Subcutaneous abdominal adipose tissue (tissue), 5 donors: Measurements from ENCODE around the gene GCNT4.

ENCODE experiments used
- H3K27ac ChIP-seq: one replicate; pipeline ENCODE4 v1.7.0; 2013; ENCODE audit warnings: low read depth, mild to moderate bottlenecking, inconsistent platforms, low read length, moderate library complexity
- H3K27me3 ChIP-seq, 5 donors: one replicate each; pipeline ENCODE4 v1.7.0; 2013; ENCODE audit warnings: low read length in 5 of 5, inconsistent platforms in 1 of 5; ENCODE audit not compliant: control insufficient read depth in 5 of 5, insufficient read depth in 4 of 5
- H3K36me3 ChIP-seq, 5 donors: one replicate each; pipeline ENCODE4 v1.7.0; 2013; ENCODE audit warnings: low read length in 5 of 5; ENCODE audit not compliant: control insufficient read depth in 5 of 5, insufficient read depth in 5 of 5
- H3K4me1 ChIP-seq, 5 donors: one replicate each; pipeline ENCODE4 v1.7.0; 2013; ENCODE audit warnings: low read length in 5 of 5, mild to moderate bottlenecking in 3 of 5, moderate library complexity in 1 of 5; ENCODE audit not compliant: control insufficient read depth in 5 of 5, insufficient read depth in 5 of 5
- H3K4me3 ChIP-seq, 5 donors: one replicate each; pipeline ENCODE4 v1.7.0; 2013; ENCODE audit warnings: low read length in 5 of 5, low read depth in 1 of 5
- H3K9ac ChIP-seq, 5 donors: one replicate each; pipeline ENCODE4 v1.7.0; 2013; ENCODE audit warnings: low read length in 5 of 5, mild to moderate bottlenecking in 4 of 5, moderate library complexity in 3 of 5
- H3K9me3 ChIP-seq, 5 donors: one replicate each; pipeline ENCODE4 v1.7.0; 2013; ENCODE audit warnings: low read length in 5 of 5; ENCODE audit not compliant: control insufficient read depth in 5 of 5
- donor health status: healthy.
- donor health status: healthy.
- donor health status: healthy.
- donor health status: healthy.
- donor health status: healthy.

GCNT4 gene

GRCh38 chr5:75020016-75020656 is 32.2 kb downstream of the GCNT4 start:
- H3K4me3 ChIP-seq = no peak overlapping the region
- H3K4me1 ChIP-seq = no peaks in the 10 kb centered on the region
- no peak overlapping the region for H3K27ac ChIP-seq
- H3K9me3 ChIP-seq = no peaks in the 10 kb centered on the region
- H3K27me3 ChIP-seq = no peaks in the 10 kb centered on the region
- H3K36me3 ChIP-seq = no peaks in the 10 kb centered on the region
- H3K9ac ChIP-seq = no peak overlapping the region

- no peaks in the 10 kb centered on the region for H3K36me3 ChIP-seq
- H3K27ac ChIP-seq = no peak overlapping the region
- H3K9ac ChIP-seq = no peak overlapping the region
- no peaks in the 10 kb centered on the region for H3K9me3 ChIP-seq
- no peaks in the 10 kb centered on the region for H3K4me1 ChIP-seq
- no peaks in the 10 kb centered on the region for H3K27me3 ChIP-seq
- H3K4me3 ChIP-seq = no peak overlapping the region
Observed at GRCh38 chr5:75018805-75019587, 33.4 kb downstream of the GCNT4 start.

- no peak overlapping the region for H3K27ac ChIP-seq
- no peaks in the 10 kb centered on the region for H3K9me3 ChIP-seq
- no peak overlapping the region for H3K9ac ChIP-seq
- H3K27me3 ChIP-seq = no peaks in the 10 kb centered on the region
- H3K36me3 ChIP-seq = no peaks in the 10 kb centered on the region
- H3K4me3 ChIP-seq = no peak overlapping the region
- H3K4me1 ChIP-seq = no peaks in the 10 kb centered on the region
Observed at GRCh38 chr5:75017971-75018370, 34.4 kb downstream of the GCNT4 start.

- no peaks in the 10 kb centered on the region for H3K9me3 ChIP-seq
- no peaks in the 10 kb centered on the region for H3K4me1 ChIP-seq
- H3K9ac ChIP-seq = no peak overlapping the region
- H3K27ac ChIP-seq = no peak overlapping the region
- no peaks in the 10 kb centered on the region for H3K36me3 ChIP-seq
- H3K4me3 ChIP-seq = no peak overlapping the region
- no peaks in the 10 kb centered on the region for H3K27me3 ChIP-seq
Observed at GRCh38 chr5:75016896-75017295, 35.5 kb downstream of the GCNT4 start.

- H3K27ac ChIP-seq = no peak overlapping the region
- H3K9ac ChIP-seq = no peak overlapping the region
- H3K4me1 ChIP-seq = no peaks in the 10 kb centered on the region
- H3K36me3 ChIP-seq = no peaks in the 10 kb centered on the region
- H3K27me3 ChIP-seq = no peaks in the 10 kb centered on the region
- H3K4me3 ChIP-seq = no peak overlapping the region
- H3K9me3 ChIP-seq = no peaks in the 10 kb centered on the region
Observed at GRCh38 chr5:75012748-75013147, 39.6 kb downstream of the GCNT4 start.

GRCh38 chr5:75010838-75011237 is 41.5 kb downstream of the GCNT4 start:
- Histone ChIP-seq H3K27ac (no peak overlapping the region), H3K4me3 (no peak overlapping the region), H3K36me3 (no peaks in the 10 kb centered on the region), H3K9me3 (peaks cover 0 to 2% (median 0%) of the 10 kb centered on the region in 5 donors), H3K27me3 (no peaks in the 10 kb centered on the region), H3K9ac (no peak overlapping the region), H3K4me1 (no peaks in the 10 kb centered on the region)

- Histone ChIP-seq H3K9ac (no peak overlapping the region), H3K27ac (no peak overlapping the region), H3K27me3 (no peaks in the 10 kb centered on the region), H3K9me3 (peaks cover 0 to 6% (median 0%) of the 10 kb centered on the region in 5 donors), H3K4me1 (no peaks in the 10 kb centered on the region), H3K36me3 (no peaks in the 10 kb centered on the region), H3K4me3 (no peak overlapping the region)
Observed at GRCh38 chr5:75009556-75010345, 42.6 kb downstream of the GCNT4 start.

- Histone ChIP-seq H3K27me3 (no peaks in the 10 kb centered on the region), H3K4me1 (no peaks in the 10 kb centered on the region), H3K27ac (no peak overlapping the region), H3K9me3 (peaks cover 0 to 6% (median 2%) of the 10 kb centered on the region in 5 donors), H3K9ac (no peak overlapping the region), H3K36me3 (no peaks in the 10 kb centered on the region), H3K4me3 (no peak overlapping the region)
Observed at GRCh38 chr5:75006865-75007822, 45.2 kb downstream of the GCNT4 start.

GRCh38 chr5:75005561-75005960 is 46.8 kb downstream of the GCNT4 start:
- Histone ChIP-seq H3K36me3 (no peaks in the 10 kb centered on the region), H3K27me3 (no peaks in the 10 kb centered on the region), H3K4me1 (no peaks in the 10 kb centered on the region), H3K27ac (no peak overlapping the region), H3K9me3 (peaks cover 0 to 6% (median 2%) of the 10 kb centered on the region in 5 donors), H3K4me3 (no peak overlapping the region), H3K9ac (no peak overlapping the region)
